ENCODE measurements around the gene SLC38A9. TPM values are rescaled to one million over a fixed set of nuclear protein-coding genes. Genes with fewer than 3 reads are reported as not detected.

The SLC38A9 gene
- total and polyA plus RNA-seq, 2 of the 8 experiments (the other 6 are each of a cell fraction or from before 2014, with no cell fraction given): 29.2 to 43.7 TPM

GRCh38 chr5:55625913-55626312 is 86.2 kb downstream of the SLC38A9 start:
- no peaks in the 10 kb centered on the region for H3K79me1 ChIP-seq (ENCODE audit: low read depth, low read length)
- FAIRE-seq: peak; percentile 28
- peaks cover 4 to 22% (median 13%) of the 10 kb centered on the region in 4 experiments; a peak in 6 of 7 replicates for H3K4me1 ChIP-seq (replicated peaks in 1 of 4; ENCODE audit: control insufficient read depth in 3 of 4, insufficient read depth in 4 of 4, low read length in 3 of 4)
- no peak overlapping the region for H2AK5ac ChIP-seq (ENCODE audit: low read depth, low read length)
- H2BK20ac ChIP-seq (ENCODE audit: low read length): no peak overlapping the region; the same call in 1 of the 2 replicates
- peak overlapping the region; percentile 69 to 78; a peak in 3 of 4 replicates for H3K4me2 ChIP-seq (ENCODE audit: insufficient read depth in 1 of 2, low read depth in 2 of 2, low read length in 2 of 2)
- H2BK120ac ChIP-seq (replicated peaks; ENCODE audit: low read depth, low read length): peak overlapping the region; percentile 77
- H3K79me2 ChIP-seq (ENCODE audit: control insufficient read depth in 1 of 2, insufficient read depth in 2 of 2, low read length in 2 of 2): no peaks in the 10 kb centered on the region
- no peak overlapping the region for H3K14ac ChIP-seq (ENCODE audit: insufficient read length)
- ChIA-PET POLR2A (ENCODE audit: partially characterized antibody) (no interaction called here), CTCF (ENCODE audit: partially characterized antibody) (interaction anchor here (1.4 kb wide), 1 partner anchor 11 kb away, joined by 6 read pairs; no protein-coding TSS in a partner anchor)
- no peaks in the 10 kb centered on the region for H3K36me3 ChIP-seq (ENCODE audit: control insufficient read depth in 2 of 4, insufficient read depth in 4 of 4, low read length in 3 of 4)
- no peak overlapping the region for H2AFZ ChIP-seq (ENCODE audit: low read length)
- no peak overlapping the region for H4K8ac ChIP-seq (ENCODE audit: extremely low read depth, insufficient read depth, low read length)
- H2BK5ac ChIP-seq (ENCODE audit: low read depth, low read length): peak overlapping the region; percentile 82
- H3K27ac ChIP-seq (ENCODE audit: low read depth, low read length): no peak overlapping the region
- H4K20me1 ChIP-seq (replicated peaks in 1 of 2; ENCODE audit: control insufficient read depth in 1 of 2, insufficient read depth in 2 of 2, low read length in 2 of 2): no peaks in the 10 kb centered on the region
- no peak overlapping the region for H3K23ac ChIP-seq (ENCODE audit: insufficient read length)
- H4K5ac ChIP-seq (ENCODE audit: insufficient read length, low read depth, low read length): peak overlapping the region; percentile 81
- no peak overlapping the region for H2BK15ac ChIP-seq (ENCODE audit: low read length)
- DNase-seq (ENCODE audit: low read depth in 1 of 2, low spot score in 2 of 2): no peak
- no peaks in the 10 kb centered on the region for H3K9me3 ChIP-seq (ENCODE audit: insufficient read depth in 2 of 2, low read depth in 1 of 2, low read length in 1 of 2)
- no peak overlapping the region for H3K4ac ChIP-seq (replicated peaks; ENCODE audit: insufficient read length, low read depth, low read length)
- no peak overlapping the region for H4K91ac ChIP-seq (replicated peaks; ENCODE audit: insufficient read length, low read length)
- H3K18ac ChIP-seq (ENCODE audit: extremely low read depth, low read length): no peak overlapping the region; the same call in 1 of the 2 replicates
- no peak overlapping the region for H3K9ac ChIP-seq (replicated peaks in 1 of 4; ENCODE audit: extremely low read depth in 1 of 4, low read depth in 3 of 4, low read length in 3 of 4)
- no peaks in the 10 kb centered on the region for H3K27me3 ChIP-seq (replicated peaks in 1 of 4; ENCODE audit: control insufficient read depth in 3 of 4, extremely low read depth in 1 of 4, insufficient read depth in 3 of 4, low read length in 3 of 4)
- peak overlapping the region in 1 of 4 experiments; percentile 37; a peak in 2 of 8 replicates for H3K4me3 ChIP-seq (ENCODE audit: extremely low read depth in 1 of 4, insufficient read depth in 2 of 4, low read depth in 3 of 4, low read length in 4 of 4)
- peak overlapping the region; percentile 25 for H3K56ac ChIP-seq (replicated peaks; ENCODE audit: insufficient read length, low read depth, low read length)
- no peaks in the 10 kb centered on the region for H3K23me2 ChIP-seq (ENCODE audit: low read depth, low read length)
- no peak overlapping the region for H2BK12ac ChIP-seq (ENCODE audit: low read depth, low read length)
- TF ChIP-seq EGR1 (IDR thresholded peaks at IDR 0.05; ENCODE audit: borderline replicate concordance, low read depth, low read length) (no peak), KDM5A (IDR thresholded peaks at IDR 0.05; ENCODE audit: low read length) (no peak), SP2 (IDR thresholded peaks at IDR 0.05; ENCODE audit: low read length) (no peak), POLR2A (IDR thresholded peaks at IDR 0.05; ENCODE audit: control extremely low read depth in 1 of 2, low read depth in 2 of 2, low read length in 2 of 2) (no peak)

Data from H1 (cell line).